CD4-positive, alpha-beta T cell treated with Interleukin-2 at 100 ng/mL for 4 hours (primary cell): Measurements from ENCODE around the gene FAM156B.
"Not testable (repeated sequence)": the region's sequence is repeated elsewhere in the genome, so short reads cannot be mapped to it uniquely, and the experiment has no call there.

Experiments
- DNase-seq: peaks from one replicate; pipeline ENCODE4 v3.0.0-alpha.2; 2020; ENCODE audit warnings: low spot score

The FAM156B gene

GRCh38 chrX:52896855-52897709, at the start of gene FAM156B:
Gene FAM156B (plus strand): TSS chrX:52897330. CDS start chrX:52907226, 9,896 bp downstream.
- DNase-seq = not testable (repeated sequence)

- DNase-seq = no peak
These were observed 44.8 kb upstream of the FAM156B start for GRCh38 chrX:52852110-52852860.

- not testable (repeated sequence) for DNase-seq
These were observed 40.1 kb upstream of the FAM156B start for GRCh38 chrX:52856991-52857525.

- no peak for DNase-seq
These were observed 31.7 kb upstream of the FAM156B start for GRCh38 chrX:52865343-52865998.

- no peak for DNase-seq
These were observed 29.4 kb upstream of the FAM156B start, which contains the start of gene XAGE3 for GRCh38 chrX:52867610-52868348. Gene XAGE3 (minus strand): TSS chrX:52868083. CDS start chrX:52867133, 950 bp downstream.

- DNase-seq = no peak
These were observed 27.1 kb upstream of the FAM156B start for GRCh38 chrX:52870046-52870445.

- DNase-seq = not testable (repeated sequence)
These were observed 23.3 kb upstream of the FAM156B start for GRCh38 chrX:52873825-52874224.

GRCh38 chrX:52874661-52875060, 22.5 kb upstream of the FAM156B start:
- DNase-seq = no peak

GRCh38 chrX:52875436-52875835, 21.7 kb upstream of the FAM156B start:
- not testable (repeated sequence) for DNase-seq

GRCh38 chrX:52876386-52876785, 20.7 kb upstream of the FAM156B start:
- DNase-seq = not testable (repeated sequence)

GRCh38 chrX:52887459-52887858, 9.7 kb upstream of the FAM156B start:
- not testable (repeated sequence) for DNase-seq

GRCh38 chrX:52888090-52888489, 9.0 kb upstream of the FAM156B start:
- not testable (repeated sequence) for DNase-seq

- not testable (repeated sequence) for DNase-seq
These were observed 692 bp upstream of the FAM156B start for GRCh38 chrX:52896438-52896837.

- DNase-seq = not testable (repeated sequence)
These were observed 8.4 kb downstream of the FAM156B start for GRCh38 chrX:52905531-52905930.

GRCh38 chrX:52906072-52906471, 8.9 kb downstream of the FAM156B start:
- not testable (repeated sequence) for DNase-seq

GRCh38 chrX:52907137-52907536, 10.0 kb downstream of the FAM156B start:
- DNase-seq = not testable (repeated sequence)

- not testable (repeated sequence) for DNase-seq
These were observed 10.8 kb downstream of the FAM156B start for GRCh38 chrX:52907900-52908299.

- not testable (repeated sequence) for DNase-seq
These were observed 12.3 kb downstream of the FAM156B start for GRCh38 chrX:52909313-52909969.

GRCh38 chrX:52913681-52914080, 16.6 kb downstream of the FAM156B start:
- DNase-seq = not testable (repeated sequence)

- DNase-seq = not testable (repeated sequence)
These were observed 17.6 kb downstream of the FAM156B start for GRCh38 chrX:52914704-52915103.
